GM21515 (cell line): ENCODE results near the gene NAT8L.

Experiments used
- ATAC-seq: cut with Tn5 transposase; IDR thresholded peaks from one replicate; pipeline ENCODE4 v1.9.1; 2021; ENCODE audit not compliant: unreplicated experiment

Gene NAT8L

GRCh38 chr4:2090642-2091041 lies 31.5 kb downstream of the NAT8L start:
- no peak for ATAC-seq

GRCh38 chr4:2091990-2092668 lies 33.0 kb downstream of the NAT8L start:
- no peak for ATAC-seq

GRCh38 chr4:2092669-2093053 lies 33.5 kb downstream of the NAT8L start:
- ATAC-seq: no peak

- ATAC-seq: no peak
These were observed 34.1 kb downstream of the NAT8L start for GRCh38 chr4:2093265-2093664.

GRCh38 chr4:2094545-2094944 lies 35.4 kb downstream of the NAT8L start:
- no peak for ATAC-seq

GRCh38 chr4:2095236-2096072 lies 36.3 kb downstream of the NAT8L start:
- no peak for ATAC-seq

- ATAC-seq: no peak
These were observed 37.0 kb downstream of the NAT8L start for GRCh38 chr4:2096073-2096609.

- ATAC-seq: no peak
These were observed 42.4 kb downstream of the NAT8L start for GRCh38 chr4:2101346-2102044.

GRCh38 chr4:2102045-2102883 lies 43.1 kb downstream of the NAT8L start:
- no peak for ATAC-seq

- ATAC-seq: no peak
These were observed 44.2 kb downstream of the NAT8L start for GRCh38 chr4:2103127-2103842.

GRCh38 chr4:2103843-2104547 lies 44.9 kb downstream of the NAT8L start:
- ATAC-seq: no peak

GRCh38 chr4:2104556-2105345 lies 45.6 kb downstream of the NAT8L start:
- no peak for ATAC-seq

GRCh38 chr4:2105559-2105958 lies 46.4 kb downstream of the NAT8L start:
- ATAC-seq: no peak

- no peak for ATAC-seq
These were observed 57.7 kb downstream of the NAT8L start for GRCh38 chr4:2116687-2117400.
